Activated T-cell treated with anti-CD3 and anti-CD28 coated beads for 48 hours (primary cell): Measurements from ENCODE around the gene FARSB.

Experiments
- DNase-seq: peaks from one replicate; pipeline ENCODE4 v3.0.0-alpha.2; 2020; ENCODE audit warnings: low read depth

FARSB gene

DNA sequence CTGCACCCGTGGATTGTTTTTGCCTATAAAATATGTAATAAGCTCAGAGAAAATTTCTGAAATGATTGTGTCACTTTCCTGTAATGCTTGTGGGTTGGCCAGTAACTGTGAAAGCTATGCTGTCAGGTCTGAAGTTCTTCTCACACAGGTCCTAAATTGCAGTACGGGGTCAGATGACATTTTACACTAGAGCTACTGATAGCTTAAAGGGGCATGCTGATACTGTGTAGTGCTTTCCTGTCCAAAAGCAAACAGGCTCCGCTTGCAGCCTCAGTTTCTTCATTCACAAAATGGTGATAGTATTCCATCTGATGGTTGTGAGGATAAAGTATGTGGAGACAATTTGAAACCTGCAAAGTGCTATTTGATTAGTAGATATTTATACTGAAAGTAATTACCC, 7.6 kb upstream of the FARSB start:
- DNase-seq = no peak

DNA sequence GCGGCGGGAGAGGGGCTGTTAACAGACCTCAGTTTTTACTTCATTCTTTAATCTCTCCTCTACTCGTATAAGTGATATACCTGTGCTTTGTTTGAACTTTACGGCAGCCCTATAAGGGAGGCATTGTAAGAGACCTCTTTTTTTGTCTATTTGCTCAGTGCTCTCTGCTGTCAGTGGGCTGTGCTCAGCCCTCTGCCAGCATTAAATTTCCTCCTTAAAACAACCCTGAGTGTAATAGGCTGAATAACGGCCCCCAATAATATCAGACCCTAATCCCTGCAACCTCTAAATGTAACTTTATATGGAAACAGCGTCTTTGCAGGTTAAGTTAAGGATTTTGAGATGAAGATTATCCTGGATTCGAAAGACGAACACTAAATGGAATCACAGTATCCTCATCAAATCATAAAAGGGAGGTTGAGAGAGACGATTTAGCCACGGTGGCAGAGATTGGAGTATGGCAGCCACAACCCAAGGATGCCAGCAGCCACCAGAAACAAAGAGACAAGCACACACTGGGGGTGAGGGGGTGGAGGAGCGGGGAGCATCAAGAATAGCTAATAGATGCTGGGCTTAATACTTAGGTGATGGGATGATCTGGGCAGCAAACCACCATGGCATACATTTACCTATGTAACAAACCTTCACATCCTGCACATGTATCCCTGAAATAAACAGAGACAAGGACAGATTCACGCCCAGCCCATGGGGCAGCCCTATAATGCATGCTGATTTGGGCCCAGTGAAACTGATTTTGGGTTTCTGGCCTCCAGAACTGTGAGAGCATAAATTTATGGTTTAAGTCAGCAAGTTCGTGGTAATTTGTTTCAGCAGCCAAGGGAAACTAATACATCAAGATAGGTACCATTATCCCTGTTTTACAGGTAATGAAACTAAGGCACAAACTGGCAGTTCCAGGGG, 894 bp upstream of the FARSB start:
- DNase-seq = no peak

DNA sequence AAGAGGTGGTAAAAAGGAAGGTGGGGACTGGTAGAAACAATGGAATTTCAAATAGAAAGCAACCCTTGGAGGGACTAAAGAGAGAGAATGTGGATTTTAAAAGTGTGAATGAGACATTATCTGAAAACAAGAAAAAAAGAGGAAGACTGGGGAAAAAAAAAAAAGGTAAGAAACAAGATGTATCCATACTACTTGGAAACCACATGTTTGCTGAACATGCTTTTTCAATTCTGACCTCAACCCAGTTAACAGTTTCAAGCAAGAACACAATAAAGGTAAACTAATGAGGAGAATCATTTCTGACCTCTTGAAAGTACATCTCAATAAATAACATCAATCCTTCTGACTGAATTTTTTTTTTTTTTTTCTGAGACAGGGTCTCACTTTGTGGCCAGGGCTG, 2.6 kb downstream of the FARSB start:
- no peak for DNase-seq

DNA sequence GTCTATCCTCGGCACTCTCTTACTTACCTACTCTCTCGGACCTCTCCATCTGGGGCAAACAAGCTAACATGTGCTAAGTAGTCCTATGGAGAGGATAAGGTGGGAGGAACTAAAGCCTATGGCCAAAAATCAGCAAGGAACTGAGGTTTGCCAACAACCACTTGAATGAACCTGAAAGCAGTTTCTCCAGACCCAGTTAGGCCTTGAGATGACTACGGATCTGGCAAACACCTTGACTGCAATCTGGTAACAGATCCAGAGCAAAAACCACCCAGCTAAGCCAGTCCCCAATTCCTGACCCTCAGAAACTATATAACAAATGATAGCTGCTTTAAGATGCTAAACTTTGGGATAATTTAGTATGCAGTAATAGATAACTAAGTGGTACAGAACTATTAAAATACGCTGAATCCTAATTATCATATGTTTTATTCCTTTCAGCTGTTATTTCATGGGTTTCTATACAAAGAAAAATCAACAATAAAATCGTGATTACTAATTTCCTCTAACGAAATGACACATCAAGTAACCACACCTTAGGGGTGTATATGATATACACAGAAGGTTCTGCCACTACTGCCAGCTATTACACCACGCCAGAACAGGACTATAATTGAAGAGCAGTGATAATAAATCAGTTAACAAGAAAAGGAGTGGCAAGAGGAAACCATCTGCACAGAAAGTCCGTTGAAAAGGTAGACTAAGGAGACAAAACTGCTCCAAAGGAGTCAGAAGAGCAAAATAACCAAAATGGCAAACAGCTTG, 3.2 kb downstream of the FARSB start:
- DNase-seq = no peak

DNA sequence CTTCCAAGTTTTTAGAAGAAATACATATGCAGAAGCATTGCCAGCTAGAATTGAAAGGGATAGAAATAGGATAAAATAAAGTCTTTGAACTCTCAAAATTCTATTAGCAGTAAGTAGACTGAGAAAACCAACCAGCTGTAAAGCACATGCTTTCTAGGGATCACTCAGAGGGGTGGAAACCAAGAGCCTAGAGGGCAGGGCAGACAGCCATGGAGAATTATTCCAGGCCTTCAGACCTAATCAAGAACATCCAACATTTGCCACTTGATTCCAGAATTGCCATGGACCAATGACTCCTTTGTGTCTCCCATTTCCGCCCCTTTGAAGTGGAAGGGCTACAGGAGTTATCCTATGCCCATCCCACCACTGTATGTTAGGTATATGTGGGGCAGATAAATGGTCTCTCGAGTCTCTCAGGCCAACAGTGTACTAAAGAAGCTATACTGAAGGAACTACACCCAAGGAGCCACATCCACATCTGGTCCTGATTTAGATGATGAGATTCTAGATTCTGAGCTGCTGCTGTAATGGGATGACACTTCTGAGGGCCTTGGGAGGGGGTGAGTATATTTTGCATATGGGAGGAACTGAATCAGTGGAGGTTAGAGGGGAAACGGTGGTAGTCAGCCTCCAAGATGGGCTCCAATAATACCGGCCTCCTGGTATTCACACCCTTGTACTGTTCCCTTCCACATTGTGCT, 4.0 kb downstream of the FARSB start:
- no peak for DNase-seq

DNA sequence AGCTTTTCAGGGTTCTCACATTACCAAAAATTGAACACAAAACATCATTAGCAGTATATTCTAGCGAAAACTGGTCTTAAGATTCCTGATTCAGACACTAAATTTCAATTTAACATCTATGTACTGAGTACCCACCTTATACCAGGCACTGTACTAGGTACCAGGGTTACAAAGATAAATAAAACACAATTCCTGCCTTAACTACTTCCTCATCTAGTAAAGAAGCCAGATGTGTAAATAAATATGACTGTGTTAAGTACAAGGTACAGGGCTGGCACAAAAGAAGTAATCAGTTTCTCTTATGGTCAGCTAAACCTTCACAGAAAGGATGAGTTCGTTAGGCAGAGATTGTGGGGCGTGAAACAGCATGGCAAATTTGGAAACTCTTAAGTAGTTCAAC, 6.1 kb downstream of the FARSB start:
- DNase-seq = no peak

DNA sequence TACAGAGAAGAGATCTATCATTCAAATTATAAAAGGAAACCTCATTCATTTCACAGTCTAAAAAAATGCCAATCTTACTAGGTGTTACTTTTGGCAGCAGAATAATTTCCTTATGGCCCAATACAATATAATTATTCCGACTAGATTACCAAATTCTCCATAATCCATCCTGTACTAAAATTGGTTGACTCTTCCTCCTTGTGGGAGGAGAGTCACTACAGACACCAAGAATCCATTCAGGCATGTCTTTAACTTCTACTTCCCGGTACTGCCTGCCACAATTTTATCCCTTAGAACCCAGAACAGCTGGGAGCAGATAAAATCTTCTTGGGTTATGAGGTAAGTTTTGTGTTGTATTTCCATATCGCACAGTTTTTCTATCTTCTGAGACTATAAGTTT, 9.9 kb downstream of the FARSB start:
- DNase-seq = no peak

DNA sequence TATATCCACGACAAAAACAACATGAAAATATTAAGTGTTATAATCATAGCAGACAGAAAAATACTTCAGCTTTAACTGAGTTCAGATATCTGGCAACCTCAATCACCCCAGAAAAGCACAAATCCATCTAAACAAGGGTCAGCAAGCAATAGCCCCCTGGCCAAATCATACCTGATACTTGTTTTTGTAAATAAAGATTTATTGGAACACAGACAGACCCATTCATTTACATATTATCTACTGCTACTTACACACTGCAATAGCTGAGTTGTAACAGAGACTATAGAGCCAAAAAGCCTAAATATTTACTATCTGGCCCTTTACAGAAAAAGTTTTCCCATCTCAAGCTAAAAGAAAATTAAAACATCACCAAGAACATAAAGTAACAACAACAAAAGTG, 12.8 kb downstream of the FARSB start:
- DNase-seq = no peak

DNA sequence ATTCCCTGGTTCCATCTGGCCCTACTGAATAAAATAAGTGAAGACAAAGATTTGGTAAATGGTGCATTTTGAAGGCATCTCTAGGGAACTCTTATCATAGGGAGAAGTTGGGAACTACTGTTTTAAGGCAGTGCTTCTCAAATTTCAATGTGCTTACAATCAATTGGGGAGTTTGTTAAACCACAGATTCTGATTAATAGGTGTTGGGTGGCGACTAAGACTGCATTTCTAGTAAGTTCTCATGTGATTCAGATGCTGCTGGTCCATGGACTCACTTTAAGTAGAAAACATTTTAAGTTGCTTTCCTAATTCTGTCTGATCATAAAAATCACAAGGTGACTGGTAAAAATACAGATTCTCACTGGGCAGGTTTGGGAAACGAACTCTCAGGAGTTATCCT, 14.6 kb downstream of the FARSB start:
- DNase-seq = no peak

DNA sequence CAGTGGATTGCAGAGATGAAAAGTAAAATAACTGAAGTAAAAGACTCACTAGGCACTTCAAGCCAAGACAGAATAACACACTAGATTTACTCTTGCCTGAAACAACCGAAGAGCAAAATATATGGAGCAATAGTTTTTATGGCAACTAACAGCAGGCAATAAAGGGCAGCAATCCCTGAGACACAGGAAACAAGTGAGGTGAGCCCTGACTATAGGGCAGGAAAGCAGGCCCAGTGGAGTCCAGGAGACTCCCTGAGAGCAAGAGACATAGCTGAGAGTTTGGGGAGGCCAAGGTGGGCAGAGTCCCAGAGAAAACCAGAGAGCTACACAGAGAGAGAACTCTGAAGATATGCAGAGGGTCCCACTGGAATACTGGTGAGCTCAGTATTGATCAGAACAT, 18.8 kb downstream of the FARSB start:
- no peak for DNase-seq

DNA sequence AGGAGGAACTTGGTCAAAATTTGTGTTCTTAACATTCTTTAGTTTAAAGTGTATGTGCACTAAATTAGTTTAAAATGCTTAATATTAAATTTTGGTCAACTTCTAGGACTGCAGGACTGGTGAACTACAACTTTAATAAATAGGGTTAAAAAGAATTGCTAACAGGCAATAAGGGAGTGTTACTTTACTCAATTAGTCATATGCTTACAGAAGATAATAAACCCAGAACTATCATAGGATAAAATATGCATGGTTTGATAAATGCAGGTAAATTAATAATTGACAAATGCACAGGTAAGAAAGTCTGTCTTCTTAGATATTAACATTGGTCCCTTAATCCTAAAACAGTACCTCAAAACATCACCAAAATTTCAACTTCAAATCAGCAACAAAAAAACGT, 20.6 kb downstream of the FARSB start:
- no peak for DNase-seq

DNA sequence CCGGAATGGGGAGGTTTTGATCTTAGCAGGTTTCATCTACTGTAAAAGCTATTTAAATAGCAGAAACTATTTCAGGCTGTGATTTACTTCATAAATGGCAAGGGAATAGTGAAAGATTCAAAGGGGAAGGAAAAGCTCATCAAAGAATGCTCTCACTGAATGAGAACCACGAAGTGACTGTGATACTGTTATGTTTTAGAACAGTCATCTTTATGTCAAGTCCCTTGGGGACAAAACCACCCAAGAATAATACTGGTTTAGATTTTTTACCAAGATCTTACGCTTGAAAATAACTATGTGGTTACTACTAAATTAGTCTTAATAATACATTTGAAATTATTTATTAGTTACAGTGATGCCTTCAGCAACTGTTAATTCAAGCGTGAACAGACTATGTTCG, 28.1 kb downstream of the FARSB start:
- no peak for DNase-seq

DNA sequence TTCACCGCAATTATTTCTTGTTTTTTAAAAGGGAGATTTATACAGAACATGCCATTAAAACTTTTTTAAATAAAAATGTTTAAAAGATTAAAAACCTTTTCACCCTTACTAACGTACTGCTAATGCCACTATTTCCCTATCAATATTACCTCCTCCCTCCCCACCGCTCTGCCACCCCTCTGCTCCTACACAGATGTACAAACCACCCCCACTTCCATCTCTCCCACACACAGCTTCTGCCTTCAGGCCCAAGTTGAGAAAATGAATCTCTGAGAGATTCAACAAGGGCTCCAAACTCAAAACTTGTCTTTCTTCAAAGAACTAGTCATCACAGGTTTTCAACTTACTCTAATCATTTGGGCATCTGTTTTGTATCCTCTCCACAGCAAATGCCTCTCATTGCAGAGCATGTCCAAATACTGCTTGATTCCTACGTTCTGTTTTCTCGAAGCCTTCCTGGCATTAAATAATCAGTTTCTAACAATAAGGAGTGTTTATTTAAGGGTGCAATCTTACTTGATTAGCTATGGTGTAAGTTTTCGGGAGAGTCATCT, 32.1 kb downstream of the FARSB start:
- no peak for DNase-seq

DNA sequence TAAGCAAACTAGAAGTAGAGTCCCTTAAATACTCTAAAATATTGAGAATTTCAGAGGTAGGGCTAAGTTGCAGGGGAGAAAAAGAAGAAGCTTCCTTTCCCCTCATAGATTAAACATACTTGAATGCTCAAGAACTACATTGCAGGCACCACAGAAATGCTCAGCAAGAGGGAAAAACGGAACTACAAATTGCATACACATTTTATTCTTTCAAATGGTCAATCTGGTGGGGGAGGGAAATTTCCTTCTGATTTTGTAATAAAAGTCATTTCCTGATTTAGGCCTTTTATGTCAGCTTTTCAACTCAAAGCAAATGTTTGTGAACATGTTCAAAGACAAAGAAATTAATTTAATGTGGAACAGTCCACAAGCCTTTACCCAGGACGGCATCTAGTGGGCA, 33.0 kb downstream of the FARSB start:
- DNase-seq = no peak

DNA sequence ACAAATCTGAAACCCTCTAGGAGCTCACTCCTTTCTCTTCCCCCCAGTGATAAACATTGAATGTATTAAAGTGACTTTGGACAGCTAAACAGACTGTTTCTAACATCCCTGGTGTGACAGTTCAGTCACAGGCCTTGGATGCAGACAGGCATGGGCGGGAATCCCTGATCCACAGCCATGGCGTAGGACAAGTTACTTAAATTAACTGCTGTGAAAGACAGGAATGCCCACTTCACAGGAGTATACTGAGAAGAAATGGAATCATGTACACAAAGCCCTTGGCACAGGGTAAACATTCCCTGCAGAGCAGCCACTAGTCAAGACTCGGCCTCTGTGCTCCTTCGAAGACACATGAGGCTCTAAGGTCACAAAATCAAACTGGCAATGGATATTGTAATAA, 34.0 kb downstream of the FARSB start:
- no peak for DNase-seq

DNA sequence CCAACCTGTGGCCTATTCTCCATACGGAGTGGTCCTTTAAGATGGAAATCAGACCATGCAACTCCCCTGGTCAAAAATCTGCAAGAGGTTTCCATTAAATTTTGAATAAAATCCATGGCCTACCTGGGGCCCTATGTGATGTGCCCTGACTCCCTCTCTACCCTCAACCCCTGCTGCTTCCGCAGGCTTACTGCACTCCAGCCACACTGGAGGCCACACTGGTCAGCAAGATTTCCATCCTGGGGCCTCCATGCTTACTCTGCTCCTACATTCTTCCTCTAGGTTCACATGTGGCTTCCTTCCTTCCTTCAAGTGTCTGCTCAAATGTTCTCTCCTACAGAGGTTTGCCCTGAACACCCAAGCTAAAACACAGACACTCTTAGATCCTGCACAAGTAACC, 40.6 kb downstream of the FARSB start:
- no peak for DNase-seq

DNA sequence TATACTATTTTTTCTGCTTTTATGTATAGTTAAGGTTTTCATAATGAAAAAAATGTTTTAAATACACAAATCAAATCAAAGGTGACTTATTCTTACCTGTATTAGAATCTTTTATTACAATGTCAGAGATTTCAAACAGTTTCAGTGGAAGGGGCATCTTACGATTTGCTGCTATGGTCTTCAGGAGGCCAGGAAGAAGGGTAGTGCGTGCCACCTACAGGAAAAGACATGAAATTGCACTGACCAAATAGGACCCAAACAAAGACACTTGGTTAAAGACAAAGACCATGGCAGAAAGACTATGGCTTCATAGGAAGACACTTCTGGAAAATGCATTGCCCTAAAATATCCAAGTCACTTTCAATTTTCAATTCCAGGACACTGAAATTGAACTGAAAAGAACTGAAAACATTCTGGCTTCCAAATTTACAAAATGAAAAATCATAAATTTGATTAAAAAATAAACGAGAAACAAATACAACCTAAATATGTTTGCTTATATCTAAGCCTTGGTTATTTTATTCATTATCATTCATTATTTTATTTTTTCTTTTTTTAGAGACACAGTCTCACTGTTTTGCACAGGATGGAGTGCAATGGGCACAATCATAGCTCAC, 42.1 kb downstream of the FARSB start:
- DNase-seq = no peak

DNA sequence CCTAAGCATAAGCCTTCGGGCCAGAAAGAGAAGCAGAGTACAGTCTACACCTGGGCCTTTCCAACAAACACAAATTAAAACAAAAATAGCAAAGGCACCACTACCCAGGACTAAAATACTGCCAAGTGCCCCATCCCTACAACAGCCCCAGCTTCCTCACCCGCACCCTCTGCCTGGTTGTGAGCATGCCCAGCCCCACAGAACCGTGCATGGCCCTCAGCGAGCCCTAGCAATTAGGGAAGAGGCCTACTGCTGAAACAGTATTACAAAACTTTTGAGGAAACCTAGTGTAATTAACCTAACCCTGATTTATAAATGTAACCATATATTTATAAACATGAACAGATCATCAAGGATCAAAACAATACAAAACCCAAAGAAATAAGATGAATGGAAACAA, 44.2 kb downstream of the FARSB start:
- no peak for DNase-seq

DNA sequence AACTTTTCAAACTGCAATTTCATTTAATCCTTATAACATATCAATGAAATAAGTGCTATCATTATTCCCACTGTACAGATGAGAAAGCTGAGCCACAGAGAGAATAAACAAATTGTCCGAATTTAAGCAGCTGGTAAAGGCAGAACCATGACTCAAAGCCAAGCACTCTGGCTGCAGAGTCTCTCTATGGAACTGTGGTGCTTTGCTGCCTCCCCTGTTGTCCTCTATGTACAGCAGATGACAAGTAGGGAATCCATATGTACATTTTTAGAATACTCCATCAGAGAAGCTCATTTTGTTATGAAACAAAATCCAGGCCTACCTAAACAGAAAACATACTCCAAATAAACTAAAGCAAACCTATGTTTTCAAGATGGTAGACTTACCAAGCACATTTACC, 45.1 kb downstream of the FARSB start:
- no peak for DNase-seq

DNA sequence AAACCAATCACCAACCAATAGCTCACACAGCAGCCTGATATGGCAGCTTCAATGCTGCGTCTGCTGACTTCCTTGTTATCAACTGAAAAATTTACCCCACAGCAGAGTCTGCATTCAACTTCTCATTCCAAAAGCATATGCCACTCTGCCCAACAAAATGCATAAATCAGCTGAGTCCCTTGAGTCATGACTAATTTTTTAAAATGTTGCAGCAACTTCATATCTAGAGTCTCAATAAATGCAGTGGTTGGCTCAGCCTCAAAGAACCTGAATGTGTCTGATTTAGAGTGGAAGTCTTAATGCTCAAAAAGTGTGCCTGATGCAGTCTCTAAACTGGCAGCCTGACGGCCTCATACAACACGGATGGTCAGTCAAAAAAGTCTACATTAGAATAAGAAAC, 46.5 kb downstream of the FARSB start:
- no peak for DNase-seq

DNA sequence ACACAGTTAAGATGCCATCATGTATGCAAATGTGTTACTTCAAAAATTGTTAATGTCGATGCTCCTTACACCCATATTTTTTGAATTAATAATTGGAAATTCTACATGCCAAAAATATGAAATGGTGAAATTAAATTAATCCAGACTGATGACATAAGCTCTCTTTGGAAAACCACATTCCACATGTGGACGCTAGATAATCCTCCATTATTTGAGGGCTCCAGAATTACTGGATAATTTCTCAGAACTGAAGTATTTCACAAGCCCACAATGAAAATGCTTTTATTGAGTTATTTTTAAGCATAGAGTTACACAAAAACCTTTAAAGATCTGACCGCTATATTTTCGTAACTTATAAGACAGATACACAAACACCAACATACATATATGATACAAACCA, 47.8 kb downstream of the FARSB start:
- no peak for DNase-seq

DNA sequence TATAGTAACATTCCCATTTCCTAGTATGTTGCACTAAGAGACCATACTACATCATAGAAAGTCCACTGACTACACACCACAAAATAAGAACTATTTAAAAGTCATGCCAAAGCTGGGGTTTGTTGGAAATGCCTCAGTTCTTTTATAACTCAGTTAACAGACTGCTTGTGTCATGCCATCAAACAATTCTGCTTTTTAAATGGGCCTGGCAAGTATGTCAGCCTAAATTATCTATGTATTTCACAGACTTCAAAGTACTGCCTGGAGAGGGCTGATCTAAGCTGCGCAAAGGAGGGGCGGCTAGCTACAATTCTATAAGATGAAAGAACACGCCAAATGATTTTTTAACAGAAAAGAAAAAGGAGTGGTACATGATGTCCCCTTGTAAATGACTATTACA, 49.6 kb downstream of the FARSB start:
- no peak for DNase-seq
